GM19035 (cell line): ENCODE results near the gene ATP8B3.
"Not testable (repeated sequence)": the region's sequence is repeated elsewhere in the genome, so short reads cannot be mapped to it uniquely, and the experiment has no call there.

Experiments used
- ATAC-seq: cut with Tn5 transposase; IDR thresholded peaks from one replicate; pipeline ENCODE4 v1.9.1; 2021; ENCODE audit not compliant: unreplicated experiment

Gene ATP8B3

GRCh38 chr19:1774989-1775772 lies 36.9 kb downstream of the ATP8B3 start:
- ATAC-seq, result no peak

- no peak for ATAC-seq
These were observed 38.9 kb downstream of the ATP8B3 start for GRCh38 chr19:1773184-1773583.

- ATAC-seq, result no peak
These were observed 41.1 kb downstream of the ATP8B3 start for GRCh38 chr19:1770866-1771576.

GRCh38 chr19:1769645-1769985 lies 42.5 kb downstream of the ATP8B3 start:
- no peak for ATAC-seq

GRCh38 chr19:1768918-1769644 lies 43.0 kb downstream of the ATP8B3 start:
- no peak for ATAC-seq

GRCh38 chr19:1768248-1768647 lies 43.8 kb downstream of the ATP8B3 start:
- no peak for ATAC-seq

- no peak for ATAC-seq
These were observed 44.6 kb downstream of the ATP8B3 start for GRCh38 chr19:1767464-1767933.

GRCh38 chr19:1766800-1767352 lies 45.2 kb downstream of the ATP8B3 start:
- ATAC-seq, result no peak

GRCh38 chr19:1765904-1766799 lies 45.9 kb downstream of the ATP8B3 start:
- ATAC-seq, result no peak

- ATAC-seq, result no peak
These were observed 46.7 kb downstream of the ATP8B3 start for GRCh38 chr19:1765232-1765903.

GRCh38 chr19:1764729-1765128 lies 47.3 kb downstream of the ATP8B3 start:
- no peak for ATAC-seq

- ATAC-seq, result no peak
These were observed 48.1 kb downstream of the ATP8B3 start for GRCh38 chr19:1763648-1764639.

- no peak for ATAC-seq
These were observed 49.6 kb downstream of the ATP8B3 start for GRCh38 chr19:1762243-1763117.

- no peak for ATAC-seq
These were observed 50.4 kb downstream of the ATP8B3 start for GRCh38 chr19:1761528-1762242.

GRCh38 chr19:1760786-1761527 lies 51.1 kb downstream of the ATP8B3 start:
- not testable (repeated sequence) for ATAC-seq

GRCh38 chr19:1760020-1760419 lies 52.1 kb downstream of the ATP8B3 start:
- no peak for ATAC-seq
